ENCODE data around the gene FPR3. TPM values are rescaled to one million over a fixed set of nuclear protein-coding genes. Genes with fewer than 3 reads are reported as not detected.
A peak's percentile ranks its signal among the peaks of the same experiment; 100 is the strongest.
"Not testable (repeated sequence)": the region's sequence is repeated elsewhere in the genome, so short reads cannot be mapped to it uniquely, and the experiment has no call there.

Gene FPR3
- total RNA-seq, 1 donor from 2014 or later: not detected

DNA sequence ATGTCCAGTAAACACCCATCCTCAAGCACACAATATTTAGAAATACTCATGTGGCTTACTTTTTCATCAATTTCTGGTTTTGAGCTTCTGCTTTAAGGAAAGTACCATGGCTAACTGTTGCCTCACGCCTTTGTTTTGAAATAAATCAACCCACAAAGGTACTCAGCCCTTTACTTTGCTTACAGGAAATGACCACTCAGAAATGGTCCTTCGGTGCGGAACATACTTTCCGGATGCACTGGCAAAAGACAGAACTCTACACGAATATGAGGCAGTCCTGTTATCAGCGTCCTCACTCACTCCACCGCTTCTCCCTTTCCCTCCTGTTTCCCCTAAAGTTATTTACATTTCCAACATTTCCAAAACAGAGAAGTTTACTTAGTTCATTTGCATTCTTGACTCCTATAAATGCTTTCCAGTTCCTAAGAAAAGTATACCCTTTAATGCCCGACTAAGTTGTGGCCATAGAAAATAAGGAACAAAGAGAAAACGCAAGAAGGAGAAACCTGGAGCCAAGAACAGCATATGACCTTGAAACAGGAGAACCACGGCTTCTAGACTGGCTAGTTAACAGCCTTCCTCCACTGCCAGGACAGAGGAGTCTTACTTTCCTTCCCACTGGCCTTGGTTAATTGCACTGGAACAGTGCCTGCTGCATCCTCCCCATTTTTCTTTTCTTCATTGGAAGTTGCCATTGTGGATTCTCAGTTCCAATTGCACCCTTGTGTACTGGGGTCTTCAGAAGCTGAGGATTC, 23.4 kb upstream of the FPR3 start:
- TF ChIP-seq, protein P1, sequence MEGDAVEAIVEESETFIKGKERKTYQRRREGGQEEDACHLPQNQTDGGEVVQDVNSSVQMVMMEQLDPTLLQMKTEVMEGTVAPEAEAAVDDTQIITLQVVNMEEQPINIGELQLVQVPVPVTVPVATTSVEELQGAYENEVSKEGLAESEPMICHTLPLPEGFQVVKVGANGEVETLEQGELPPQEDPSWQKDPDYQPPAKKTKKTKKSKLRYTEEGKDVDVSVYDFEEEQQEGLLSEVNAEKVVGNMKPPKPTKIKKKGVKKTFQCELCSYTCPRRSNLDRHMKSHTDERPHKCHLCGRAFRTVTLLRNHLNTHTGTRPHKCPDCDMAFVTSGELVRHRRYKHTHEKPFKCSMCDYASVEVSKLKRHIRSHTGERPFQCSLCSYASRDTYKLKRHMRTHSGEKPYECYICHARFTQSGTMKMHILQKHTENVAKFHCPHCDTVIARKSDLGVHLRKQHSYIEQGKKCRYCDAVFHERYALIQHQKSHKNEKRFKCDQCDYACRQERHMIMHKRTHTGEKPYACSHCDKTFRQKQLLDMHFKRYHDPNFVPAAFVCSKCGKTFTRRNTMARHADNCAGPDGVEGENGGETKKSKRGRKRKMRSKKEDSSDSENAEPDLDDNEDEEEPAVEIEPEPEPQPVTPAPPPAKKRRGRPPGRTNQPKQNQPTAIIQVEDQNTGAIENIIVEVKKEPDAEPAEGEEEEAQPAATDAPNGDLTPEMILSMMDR (conservative IDR thresholded peaks at IDR 0.05; ENCODE audit: low read depth, low read length): no peak
- H3K4me3 ChIP-seq (ENCODE audit: low read depth, low read length): no peak overlapping the region
- DNase-seq (ENCODE audit: low read depth): no peak

DNA sequence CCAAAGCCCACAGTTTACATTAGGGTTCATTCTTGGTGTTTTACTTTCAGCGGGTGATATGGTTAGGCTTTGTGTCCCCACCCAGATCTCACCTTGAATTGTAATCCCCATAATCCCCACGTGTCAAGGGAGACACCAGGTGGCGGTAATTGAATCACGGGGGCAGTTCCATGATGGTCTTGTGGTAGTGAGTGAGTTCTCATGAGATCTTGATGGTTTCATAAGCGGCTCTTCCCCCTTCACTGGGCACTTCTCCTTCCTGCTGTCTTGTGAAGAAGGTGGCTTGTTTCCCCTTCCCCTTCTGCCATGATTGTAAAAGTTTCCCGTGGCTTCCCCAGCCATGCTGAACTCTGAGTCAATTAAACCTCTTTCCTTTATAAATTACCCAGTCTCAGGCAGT, 22.0 kb upstream of the FPR3 start:
- TF ChIP-seq, protein P1 (conservative IDR thresholded peaks at IDR 0.05; ENCODE audit: low read depth, low read length): no peak
- DNase-seq (ENCODE audit: low read depth): no peak
- no peak overlapping the region for H3K4me3 ChIP-seq (ENCODE audit: low read depth, low read length)

- not testable (repeated sequence) for DNase-seq (ENCODE audit: low read depth); H3K4me3 ChIP-seq (ENCODE audit: low read depth, low read length)
Observed at GRCh38 chr19:51776561-51776960, 18.4 kb upstream of the FPR3 start.

DNA sequence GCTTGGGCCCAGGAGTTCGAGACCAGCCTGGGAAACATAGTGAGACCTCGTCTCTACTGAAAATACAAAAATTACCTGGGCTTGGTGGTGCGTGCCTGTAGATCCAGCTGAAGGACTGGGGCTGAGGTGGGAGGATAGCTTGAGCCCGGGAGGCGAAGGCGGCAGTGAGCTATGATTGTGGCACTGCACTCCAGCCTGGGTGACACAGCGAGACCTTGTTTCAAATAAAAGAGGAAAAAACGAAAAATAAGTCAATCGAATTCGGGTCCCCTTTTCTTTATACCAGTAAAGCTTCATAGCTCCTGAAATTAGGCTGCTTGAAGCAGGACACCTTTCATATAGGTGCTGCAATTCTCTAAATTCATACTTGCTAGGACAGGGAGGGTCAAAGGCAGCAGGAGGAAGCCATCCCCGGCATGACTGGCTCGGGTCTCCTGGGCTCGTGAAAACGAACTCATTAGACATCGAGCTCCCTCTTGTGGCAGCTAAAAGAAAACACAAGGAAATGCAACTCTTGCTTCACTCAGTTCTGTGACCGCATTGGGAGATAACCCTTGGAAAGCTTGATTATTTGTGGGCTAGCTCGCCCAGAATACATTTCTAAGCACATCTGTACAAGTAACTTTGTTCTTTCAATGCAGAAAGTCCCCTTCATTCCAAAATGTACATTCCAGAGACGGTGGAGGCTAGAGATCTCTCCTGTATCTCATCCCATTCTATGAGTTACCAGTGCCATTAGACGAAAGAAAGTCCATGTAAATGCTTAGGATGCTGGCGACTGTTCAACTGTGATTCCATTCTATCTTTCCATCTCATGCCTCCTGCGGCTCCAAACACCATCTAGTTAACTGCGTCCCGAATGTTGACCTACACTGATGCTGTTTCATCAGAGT, 17.1 kb upstream of the FPR3 start:
- TF ChIP-seq, protein P1 (conservative IDR thresholded peaks at IDR 0.05; ENCODE audit: low read depth, low read length): peak; percentile 75
- H3K4me3 ChIP-seq (ENCODE audit: low read depth, low read length): no peak overlapping the region
- DNase-seq (ENCODE audit: low read depth): peak; percentile 41

DNA sequence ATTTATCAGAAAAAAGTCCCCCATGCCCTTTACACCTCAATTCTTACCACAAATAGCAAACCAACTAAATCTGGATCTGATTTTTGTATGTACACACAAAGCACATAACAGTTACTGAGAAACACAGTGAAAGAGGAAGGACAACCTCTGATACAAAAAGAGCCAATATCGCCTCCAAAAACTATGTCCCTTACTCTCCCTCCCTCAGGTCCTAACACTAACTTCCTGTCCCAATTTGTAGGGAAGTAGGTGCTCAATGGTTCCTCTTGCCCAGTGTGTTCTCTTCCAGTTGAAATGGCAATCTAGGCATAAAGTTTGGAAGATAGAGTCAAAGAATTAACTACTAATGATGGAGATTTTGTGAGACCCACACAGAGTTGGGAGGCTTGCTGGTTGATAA, 15.8 kb upstream of the FPR3 start:
- DNase-seq (ENCODE audit: low read depth): no peak
- H3K4me3 ChIP-seq (ENCODE audit: low read depth, low read length): no peak overlapping the region
- TF ChIP-seq, protein P1 (conservative IDR thresholded peaks at IDR 0.05; ENCODE audit: low read depth, low read length): no peak

- TF ChIP-seq, protein P1 (conservative IDR thresholded peaks at IDR 0.05; ENCODE audit: low read depth, low read length): no peak
- no peak for DNase-seq (ENCODE audit: low read depth)
- H3K4me3 ChIP-seq (ENCODE audit: low read depth, low read length): no peak overlapping the region
Observed at GRCh38 chr19:51779703-51780102, 15.3 kb upstream of the FPR3 start.

DNA sequence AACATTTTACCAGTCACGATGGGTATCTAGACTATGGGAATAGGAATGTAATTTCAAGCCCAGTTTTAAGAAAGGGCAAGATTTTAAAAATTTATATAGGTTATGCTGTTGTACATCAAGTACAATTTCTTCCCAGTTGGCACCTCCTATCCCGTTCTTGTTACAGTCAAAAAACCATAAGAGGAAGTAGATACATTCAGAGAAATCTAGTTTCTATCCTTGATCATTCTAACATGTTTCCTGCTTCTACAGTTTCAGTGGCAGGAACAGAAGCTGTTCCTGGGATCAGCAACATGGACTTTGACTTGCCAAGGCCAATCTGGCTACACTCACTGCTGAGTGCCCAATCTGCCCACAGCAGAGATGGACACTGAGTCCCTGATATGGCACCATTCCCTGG, 14.7 kb upstream of the FPR3 start:
- DNase-seq (ENCODE audit: low read depth): no peak
- no peak overlapping the region for H3K4me3 ChIP-seq (ENCODE audit: low read depth, low read length)
- TF ChIP-seq, protein P1 (conservative IDR thresholded peaks at IDR 0.05; ENCODE audit: low read depth, low read length): no peak
